ENCODE measurements around the gene ELAVL1.

ELAVL1 gene

DNA sequence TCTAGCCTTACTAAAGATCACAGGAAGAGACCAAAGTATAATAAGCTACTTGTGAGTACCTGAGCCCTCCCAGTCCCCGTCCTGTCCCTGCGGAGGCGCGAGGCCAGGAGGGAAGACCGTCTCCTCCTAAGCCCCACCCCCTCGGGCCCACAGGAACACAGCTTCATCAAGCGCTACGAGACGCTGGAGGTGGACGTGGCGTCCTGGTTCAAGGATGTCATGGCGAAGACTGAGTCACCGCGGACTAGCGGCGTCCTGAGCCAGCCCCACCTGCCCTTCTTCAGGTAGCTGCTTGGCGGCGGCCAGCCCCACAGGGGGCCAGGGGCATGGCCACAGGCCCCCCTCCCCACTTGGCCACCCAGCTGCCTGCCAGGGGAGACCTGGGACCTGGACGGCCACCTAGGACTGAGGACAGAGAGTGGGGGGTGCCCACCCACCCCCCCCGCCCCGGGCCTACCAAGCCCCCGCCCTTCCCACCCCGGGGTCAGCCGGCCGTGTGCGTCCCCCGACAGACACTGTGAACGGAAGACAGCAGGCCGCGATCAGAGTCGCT is 93.2 kb downstream of the ELAVL1 start:
- Histone ChIP-seq H3K27me3 (ENCODE audit: low read depth) (peaks cover 17% of the 10 kb centered on the region), H3K4me1 (no peaks in the 10 kb centered on the region; the same call in 1 of the 2 replicates), H3K4me3 (no peak overlapping the region), H3K9me3 (no peaks in the 10 kb centered on the region), H3K36me3 (replicated peaks) (peaks cover 18% of the 10 kb centered on the region)
- DNase-seq (ENCODE audit: low spot score in 2 of 2): no peak
- in situ Hi-C loops (cut with MboI; ENCODE audit: low sequenced_read_pairs): no loop called here

DNA sequence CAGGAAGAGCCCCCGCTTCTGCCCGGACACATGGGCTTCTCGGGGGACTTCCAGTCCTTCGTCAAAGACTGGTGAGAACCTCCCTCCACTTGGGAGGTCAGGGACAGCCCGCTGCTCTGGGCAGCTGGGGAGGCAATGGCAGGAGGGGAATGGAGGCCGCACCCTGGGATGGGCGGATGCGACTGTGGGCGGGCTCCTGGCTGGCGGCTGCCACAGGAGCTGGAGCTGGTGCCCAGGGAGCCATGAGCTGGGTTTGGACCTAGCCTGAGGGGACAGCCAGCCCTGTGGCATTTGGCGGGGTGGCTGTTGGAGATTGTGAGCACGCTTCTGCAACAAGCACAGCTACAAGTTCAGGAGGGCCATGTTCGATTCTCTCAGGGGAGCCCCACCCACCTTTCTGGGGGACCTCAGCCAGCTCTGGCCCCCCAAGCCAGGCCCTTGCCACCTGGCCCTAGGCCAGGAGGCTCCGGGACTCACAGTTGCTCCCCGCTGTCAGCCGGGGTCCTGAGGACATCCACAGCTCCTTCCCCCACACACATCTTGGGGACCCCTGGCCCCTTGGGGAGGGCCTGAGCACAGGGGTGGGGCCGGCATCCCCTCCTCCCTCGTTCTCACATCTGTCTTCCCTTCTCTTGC is 93.8 kb downstream of the ELAVL1 start:
- no peak overlapping the region for H3K4me3 ChIP-seq
- no peaks in the 10 kb centered on the region for H3K9me3 ChIP-seq
- H3K36me3 ChIP-seq (replicated peaks): peaks cover 18% of the 10 kb centered on the region
- peaks cover 13% of the 10 kb centered on the region for H3K27me3 ChIP-seq (ENCODE audit: low read depth)
- DNase-seq (ENCODE audit: low spot score in 2 of 2): no peak
- no peaks in the 10 kb centered on the region for H3K4me1 ChIP-seq
- in situ Hi-C loops (cut with MboI; ENCODE audit: low sequenced_read_pairs): no loop called here

DNA sequence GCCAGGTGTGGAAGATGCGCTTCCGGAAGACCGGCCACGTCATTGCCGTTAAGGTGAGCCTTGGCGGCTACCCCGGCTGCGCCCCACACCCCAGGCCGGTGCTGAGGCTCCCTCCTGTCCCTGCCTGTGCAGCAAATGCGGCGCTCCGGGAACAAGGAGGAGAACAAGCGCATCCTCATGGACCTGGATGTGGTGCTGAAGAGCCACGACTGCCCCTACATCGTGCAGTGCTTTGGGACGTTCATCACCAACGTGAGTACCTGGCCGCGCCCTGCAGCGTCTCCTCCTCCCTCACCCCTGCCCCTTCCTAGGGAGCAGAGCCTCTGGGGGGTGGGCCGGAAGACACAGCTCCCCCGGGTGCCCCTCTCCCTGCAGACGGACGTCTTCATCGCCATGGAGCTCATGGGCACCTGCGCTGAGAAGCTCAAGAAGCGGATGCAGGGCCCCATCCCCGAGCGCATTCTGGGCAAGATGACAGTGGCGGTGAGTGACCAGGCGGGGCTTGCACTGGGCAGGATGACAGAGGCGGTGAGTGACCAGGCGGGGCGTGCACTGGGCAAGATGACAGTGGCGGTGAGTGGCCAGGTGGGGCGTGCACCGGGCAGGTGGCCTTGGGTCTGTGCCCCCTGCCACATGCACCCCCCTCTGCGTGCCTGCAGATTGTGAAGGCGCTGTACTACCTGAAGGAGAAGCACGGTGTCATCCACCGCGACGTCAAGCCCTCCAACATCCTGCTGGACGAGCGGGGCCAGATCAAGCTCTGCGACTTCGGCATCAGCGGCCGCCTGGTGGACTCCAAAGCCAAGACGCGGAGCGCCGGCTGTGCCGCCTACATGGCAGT is 94.9 kb downstream of the ELAVL1 start:
- H3K36me3 ChIP-seq (replicated peaks): peaks cover 21% of the 10 kb centered on the region
- in situ Hi-C loops (cut with MboI; ENCODE audit: low sequenced_read_pairs): no loop called here

DNA sequence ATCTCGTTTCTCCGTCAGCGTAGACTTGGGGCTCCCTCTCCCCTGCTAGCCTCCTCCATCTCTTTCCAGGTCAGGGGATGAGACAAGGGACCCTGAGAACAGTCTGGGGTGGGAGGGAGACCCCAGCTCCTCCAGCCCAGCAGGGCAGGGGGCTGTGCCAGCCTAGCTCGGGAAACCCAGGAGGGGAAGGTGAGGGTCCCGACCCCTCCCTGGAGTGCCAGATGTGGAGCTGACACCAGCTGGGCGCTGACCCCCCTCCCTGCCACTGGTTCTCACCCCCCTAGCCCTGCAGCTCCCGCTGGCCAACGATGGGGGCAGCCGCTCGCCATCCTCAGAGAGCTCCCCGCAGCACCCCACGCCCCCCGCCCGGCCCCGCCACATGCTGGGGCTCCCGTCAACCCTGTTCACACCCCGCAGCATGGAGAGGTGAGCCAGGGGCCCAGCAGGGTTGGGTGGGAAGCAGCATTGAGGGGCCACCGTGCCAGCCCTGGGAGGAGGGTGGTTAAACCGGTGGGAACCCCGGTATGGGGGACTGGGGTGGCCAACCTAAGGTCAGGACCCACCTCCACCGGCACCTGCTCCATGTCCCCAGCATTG is 95.9 kb downstream of the ELAVL1 start:
- H3K9me3 ChIP-seq: no peaks in the 10 kb centered on the region
- in situ Hi-C loops (cut with MboI; ENCODE audit: low sequenced_read_pairs): no loop called here
- H3K36me3 ChIP-seq (replicated peaks): peaks cover 21% of the 10 kb centered on the region
- H3K4me3 ChIP-seq: no peak overlapping the region
- peaks cover 7% of the 10 kb centered on the region for H3K4me1 ChIP-seq
- DNase-seq (ENCODE audit: low spot score in 2 of 2): no peak
- H3K27me3 ChIP-seq (ENCODE audit: low read depth): no peaks in the 10 kb centered on the region

More for the DNA sequence above, 94.9 kb downstream of the ELAVL1 start:
- H3K9me3 ChIP-seq: no peaks in the 10 kb centered on the region
- DNase-seq (ENCODE audit: low spot score in 2 of 2): no peak
- no peaks in the 10 kb centered on the region for H3K4me1 ChIP-seq
- peaks cover 3% of the 10 kb centered on the region for H3K27me3 ChIP-seq (ENCODE audit: low read depth)
- H3K4me3 ChIP-seq: no peak overlapping the region

DNA sequence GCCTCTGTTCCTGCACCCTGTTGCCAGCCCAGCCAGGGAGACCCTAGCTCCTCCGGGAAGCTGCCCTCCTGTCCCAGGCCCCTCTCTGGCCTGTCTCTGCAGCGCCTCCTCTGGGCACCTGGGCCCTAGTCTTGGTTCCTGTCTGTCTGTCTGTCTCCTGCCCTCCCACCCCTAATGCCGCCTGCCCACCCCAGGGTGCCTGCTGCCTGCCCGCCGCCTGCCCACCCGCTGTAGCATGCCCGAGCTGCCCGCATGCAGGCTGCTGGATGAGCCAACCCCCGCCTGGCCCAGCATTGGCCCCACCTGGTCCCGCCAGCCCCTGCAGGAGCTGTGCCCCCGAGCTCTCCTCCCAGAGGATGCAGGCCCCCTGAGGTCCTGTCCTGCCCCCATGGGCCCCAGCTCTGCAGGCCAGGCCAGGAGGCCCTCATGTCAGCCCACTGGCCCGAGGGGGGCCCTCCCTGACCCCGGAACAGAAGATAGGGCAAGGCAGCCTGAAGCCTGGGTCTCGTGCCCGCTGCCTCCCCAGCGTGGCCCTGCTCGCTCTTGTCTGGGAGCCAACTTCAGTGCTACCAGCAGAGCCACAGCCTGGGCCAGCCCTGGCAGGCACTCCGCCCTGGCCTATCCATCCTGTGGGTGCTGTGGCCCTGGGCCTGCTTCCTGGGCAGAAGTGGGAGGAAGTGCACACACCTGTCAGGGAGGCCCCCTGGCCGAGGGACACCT is 96.5 kb downstream of the ELAVL1 start:
- Histone ChIP-seq H3K4me3 (no peak overlapping the region), H3K9me3 (no peaks in the 10 kb centered on the region), H3K36me3 (replicated peaks) (peaks cover 21% of the 10 kb centered on the region), H3K27me3 (ENCODE audit: low read depth) (no peaks in the 10 kb centered on the region), H3K4me1 (peaks cover 8% of the 10 kb centered on the region)
- no peak for DNase-seq (ENCODE audit: low spot score in 2 of 2)
- in situ Hi-C loops (cut with MboI; ENCODE audit: low sequenced_read_pairs): no loop called here
